ENCODE measurements around the gene NFIB.

Gene NFIB

DNA sequence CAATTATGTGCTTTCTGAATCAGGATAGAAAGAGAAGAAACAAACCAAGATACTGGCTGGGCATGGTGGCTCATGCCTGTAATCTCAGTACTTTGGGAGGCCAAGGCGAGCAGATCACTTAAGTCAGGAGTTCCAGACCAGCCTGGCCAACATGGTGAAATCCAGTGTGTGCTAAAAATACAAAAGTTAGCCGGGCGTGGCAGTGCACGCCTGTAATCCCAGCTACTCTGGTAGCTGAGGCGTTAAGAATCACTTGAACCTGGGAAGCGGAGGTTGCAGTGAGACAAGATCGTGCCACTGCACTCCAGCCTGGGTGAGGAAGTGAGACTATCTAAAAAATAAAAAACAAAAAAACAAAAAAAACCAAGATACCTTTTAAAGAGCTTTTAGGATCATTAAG lies 214.2 kb downstream of the NFIB start:
- no peak for DNase-seq (ENCODE audit: low read depth)

DNA sequence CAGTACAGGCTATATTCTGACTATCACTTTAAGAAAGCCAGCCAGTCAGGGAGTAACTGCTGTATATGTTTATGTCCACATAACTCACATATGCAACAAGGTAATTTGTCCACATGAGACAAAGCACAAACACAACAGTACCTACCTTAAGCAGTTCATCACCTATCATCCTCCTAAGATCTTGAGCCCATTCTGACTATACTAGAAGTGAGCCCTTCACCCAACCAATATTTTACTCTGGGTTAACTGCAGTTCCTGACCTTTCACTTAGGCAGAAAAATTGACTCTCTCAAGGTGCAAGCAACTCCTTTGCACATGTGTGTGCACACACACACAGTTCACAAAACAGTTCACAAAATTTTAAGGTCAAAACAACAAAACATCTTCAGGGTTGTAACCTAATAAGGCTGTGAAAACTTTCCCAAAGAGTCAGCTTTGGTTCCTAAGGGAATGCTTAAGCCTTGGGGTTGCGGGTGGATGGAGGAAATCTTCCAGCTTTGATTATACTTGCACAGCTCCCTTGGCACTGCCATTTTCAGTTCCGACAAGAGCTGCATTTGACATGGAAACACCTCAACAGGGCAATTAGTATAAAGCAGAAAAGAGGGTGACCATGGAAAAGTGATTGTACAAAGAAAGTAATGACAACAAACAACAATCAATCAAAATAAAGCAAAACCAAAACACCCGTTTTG lies 215.3 kb downstream of the NFIB start:
- DNase-seq (ENCODE audit: low read depth): no peak

DNA sequence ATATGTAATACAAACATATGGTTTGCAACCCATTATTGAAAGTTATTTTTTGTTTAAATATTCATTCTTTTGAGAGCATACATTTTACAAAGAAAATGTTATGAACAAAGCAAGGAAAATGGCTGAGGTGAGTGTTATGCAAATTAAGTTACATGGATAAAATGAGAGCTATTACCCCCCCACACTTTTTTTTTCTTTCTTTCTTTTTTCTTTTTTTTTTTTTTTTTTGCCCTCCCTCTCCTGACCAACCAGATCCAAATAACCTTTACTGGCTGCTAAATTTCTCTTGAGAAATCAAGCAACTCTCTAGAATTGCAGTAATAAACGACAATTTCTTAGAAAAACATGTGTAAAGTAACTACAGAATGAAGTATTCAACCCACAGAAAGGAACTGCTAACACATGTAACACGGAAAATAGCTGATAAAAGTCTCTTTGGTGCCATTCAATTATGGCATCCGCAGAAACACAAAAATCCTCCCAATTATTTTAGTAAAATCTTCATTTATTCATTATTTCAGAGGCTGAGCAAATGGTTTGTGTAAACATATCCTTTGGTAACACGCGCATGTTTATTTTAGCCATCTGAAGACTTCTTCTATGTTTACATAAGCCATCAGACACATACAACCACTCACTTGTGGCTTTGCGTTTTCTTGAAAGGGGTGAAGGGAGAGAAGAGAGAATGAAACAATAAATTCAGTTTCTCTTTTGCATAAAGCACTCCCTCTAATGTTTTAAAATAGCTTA lies 216.1 kb downstream of the NFIB start:
- DNase-seq (ENCODE audit: low read depth): no peak

GRCh38 chr9:14097215-14097614 lies 216.7 kb downstream of the NFIB start:
- DNase-seq (ENCODE audit: low read depth): no peak

DNA sequence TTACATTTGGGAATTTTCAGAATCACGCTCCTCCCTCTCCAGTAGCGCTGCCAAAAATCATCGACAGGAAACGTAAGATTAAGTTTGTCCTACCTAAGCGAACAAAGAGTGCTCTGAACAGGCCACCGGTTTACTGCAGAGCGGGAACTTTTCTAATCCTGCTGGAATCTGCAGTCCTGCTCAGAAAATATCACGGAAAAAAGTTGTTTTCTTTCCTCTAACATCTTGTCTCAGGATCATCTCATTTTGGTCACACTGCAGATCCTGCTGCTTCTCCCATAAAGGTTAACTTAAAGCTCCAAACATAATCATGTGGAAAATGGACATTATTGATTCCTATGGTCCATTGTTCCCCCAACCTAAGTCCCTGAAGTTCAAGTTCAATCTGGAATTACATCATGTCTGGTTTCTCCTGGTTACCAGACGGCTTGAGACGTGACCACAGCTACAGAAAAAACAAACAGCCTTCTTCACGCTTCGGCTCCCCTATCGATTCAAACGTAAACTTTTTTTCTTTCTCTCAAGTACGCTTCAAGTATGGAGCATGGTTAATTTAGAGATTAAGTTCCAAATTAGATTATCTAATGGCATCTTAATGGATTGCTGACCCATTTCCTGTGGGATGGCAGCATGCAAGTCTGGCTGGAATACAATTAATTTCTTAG lies 217.6 kb downstream of the NFIB start:
- DNase-seq (ENCODE audit: low read depth): no peak

DNA sequence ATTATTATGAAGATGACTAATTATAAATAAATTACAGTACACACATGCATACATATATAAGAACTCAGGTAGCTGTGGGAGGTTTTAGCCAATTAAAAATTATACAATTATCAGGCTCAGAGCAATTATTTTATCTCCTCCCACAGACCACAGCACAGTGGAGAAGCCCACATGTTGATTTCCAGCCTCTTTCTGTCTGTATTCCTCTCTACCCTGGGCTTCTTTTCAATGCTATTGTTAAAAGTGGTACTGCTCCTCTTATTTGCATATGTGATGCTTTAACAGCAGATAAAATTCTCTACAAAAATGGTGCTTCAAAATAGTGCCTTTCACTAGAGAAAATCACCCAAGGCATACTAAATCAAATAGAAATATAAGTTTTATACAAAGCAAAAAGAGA lies 218.7 kb downstream of the NFIB start:
- no peak for DNase-seq (ENCODE audit: low read depth)

DNA sequence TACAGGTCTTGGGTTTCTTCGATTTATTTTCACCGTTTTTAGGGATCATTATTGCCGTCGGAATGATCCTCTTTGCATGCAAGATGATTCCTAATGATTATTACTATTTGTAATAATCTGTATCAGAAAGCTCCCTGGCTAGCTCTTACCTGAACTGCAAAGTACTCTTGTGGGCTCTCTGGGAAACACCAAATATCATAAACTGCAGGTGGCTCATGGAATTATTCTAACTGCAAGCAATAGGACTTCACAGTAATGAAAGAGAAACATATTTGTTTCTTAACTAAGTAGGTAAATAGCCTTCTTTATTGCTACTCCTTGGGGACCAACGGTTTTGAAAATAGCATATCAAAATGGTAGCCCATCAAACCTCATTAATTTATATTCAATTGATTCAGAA lies 219.4 kb downstream of the NFIB start:
- DNase-seq (ENCODE audit: low read depth): no peak

GRCh38 chr9:14092344-14092743 lies 221.6 kb downstream of the NFIB start:
- DNase-seq (ENCODE audit: low read depth): no peak

DNA sequence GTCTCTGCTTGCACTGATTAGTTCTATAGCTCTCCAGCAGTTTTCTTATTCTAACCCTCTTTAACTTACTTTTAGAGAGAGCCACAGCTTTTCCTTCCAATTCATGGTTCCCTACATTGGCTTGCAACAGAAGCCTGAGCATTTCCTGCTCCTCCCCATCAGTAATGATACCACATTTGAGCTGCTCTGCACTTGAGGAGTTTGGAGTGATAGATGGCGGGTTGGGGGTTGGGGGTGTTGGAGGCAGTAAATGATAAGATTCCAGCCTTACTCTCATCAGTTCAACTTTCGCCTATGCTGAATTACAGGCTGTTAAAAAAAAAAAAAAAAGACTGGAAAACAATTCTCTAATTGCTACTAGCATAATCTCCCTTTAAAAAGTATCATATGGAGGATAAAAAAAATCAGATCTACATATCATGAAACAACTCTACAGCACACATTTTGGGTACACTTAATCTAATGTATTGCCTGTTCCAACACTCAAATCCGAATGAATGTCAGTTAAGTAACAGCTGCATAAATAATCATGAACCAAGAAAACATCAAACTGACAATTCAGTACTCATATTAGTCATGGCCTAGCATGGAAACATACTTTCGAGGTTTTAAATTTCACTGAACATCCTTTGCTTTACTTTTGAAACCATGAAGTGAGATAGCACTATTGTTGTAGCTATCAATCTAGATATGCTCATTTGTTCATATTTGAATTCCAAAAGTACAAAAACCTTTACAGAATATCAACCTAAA lies 224.7 kb downstream of the NFIB start:
- no peak for DNase-seq (ENCODE audit: low read depth)

DNA sequence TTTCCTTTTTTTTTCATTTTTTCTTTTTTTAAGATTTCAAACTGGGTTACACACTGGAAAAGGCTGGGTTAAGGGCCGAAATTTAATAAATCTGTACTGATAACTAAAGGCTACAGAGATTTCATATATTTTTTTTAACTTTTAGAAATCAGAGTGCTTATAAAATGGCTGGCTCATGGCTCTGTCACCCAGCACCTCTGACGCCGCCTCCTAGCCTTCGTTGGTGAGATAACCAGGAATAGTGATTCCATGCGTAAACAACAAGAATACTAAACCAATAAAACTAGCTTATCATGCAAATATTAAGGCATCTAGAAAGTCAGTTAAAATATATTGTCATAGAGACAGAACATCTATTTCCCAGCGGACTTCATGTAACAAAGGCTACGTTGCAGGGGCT lies 226.4 kb downstream of the NFIB start:
- DNase-seq (ENCODE audit: low read depth): no peak

- no peak for DNase-seq (ENCODE audit: low read depth)
Measured at GRCh38 chr9:14086495-14086894, 227.4 kb downstream of the NFIB start.

- DNase-seq (ENCODE audit: low read depth): no peak
Measured at GRCh38 chr9:14085810-14086209, 228.1 kb downstream of the NFIB start.

DNA sequence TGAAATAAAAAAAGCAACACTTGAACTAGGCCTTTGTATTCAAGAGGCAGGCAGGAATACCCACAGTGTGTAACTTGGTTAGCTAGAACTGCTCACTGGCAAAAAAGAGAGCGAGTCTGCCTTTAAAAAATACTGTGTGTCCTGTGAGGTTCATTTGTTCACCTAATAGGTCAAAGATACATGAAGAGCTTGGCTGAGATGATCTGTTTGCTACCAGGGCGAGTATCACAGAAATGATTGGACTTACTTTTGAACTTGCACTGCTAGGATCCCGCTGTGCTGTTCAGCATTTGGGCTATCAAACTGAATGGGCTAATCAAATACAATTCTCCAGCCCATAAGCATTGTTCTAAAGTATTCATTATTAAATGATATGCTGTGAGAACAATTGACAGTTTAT lies 229.1 kb downstream of the NFIB start:
- DNase-seq (ENCODE audit: low read depth): no peak

DNA sequence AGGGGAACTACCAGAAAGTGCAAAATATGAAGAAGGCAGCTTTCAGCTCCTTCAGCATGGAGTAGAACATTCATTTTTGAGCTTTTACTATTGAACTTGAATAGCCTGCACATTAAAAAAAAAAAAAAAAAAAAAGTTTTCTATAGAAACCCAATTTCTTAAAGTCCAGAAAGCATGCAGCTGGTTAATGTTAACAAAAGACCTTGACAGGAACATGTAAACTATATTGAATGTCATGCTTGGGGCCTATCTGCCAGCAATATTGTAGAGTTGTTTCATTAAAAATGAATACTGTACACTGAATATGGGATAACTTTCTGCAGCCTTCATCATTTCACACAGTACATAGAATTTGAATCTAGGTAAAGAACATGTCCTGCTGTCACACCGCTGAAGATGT lies 230.6 kb downstream of the NFIB start:
- DNase-seq (ENCODE audit: low read depth): no peak

DNA sequence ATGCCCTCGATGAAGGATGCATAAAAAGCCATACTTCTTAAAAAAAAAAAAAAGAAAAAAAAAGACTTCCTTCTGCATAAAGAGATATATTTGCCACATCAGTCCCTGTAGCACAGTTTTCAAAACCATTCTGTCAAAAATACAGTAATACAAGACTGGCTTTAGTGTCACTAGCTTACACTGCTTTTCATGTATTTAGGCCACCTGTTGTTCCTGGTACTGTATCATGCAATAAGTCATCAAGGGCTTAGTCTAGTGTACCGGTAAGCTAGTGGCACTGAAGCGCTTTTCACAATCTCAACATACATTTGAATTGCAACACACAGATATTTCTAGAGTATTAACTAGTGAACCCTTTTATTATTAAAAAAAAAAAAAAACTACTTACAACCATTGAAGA lies 231.2 kb downstream of the NFIB start:
- no peak for DNase-seq (ENCODE audit: low read depth)

GRCh38 chr9:14081745-14082144 lies 232.2 kb downstream of the NFIB start:
- DNase-seq (ENCODE audit: low read depth): no peak

DNA sequence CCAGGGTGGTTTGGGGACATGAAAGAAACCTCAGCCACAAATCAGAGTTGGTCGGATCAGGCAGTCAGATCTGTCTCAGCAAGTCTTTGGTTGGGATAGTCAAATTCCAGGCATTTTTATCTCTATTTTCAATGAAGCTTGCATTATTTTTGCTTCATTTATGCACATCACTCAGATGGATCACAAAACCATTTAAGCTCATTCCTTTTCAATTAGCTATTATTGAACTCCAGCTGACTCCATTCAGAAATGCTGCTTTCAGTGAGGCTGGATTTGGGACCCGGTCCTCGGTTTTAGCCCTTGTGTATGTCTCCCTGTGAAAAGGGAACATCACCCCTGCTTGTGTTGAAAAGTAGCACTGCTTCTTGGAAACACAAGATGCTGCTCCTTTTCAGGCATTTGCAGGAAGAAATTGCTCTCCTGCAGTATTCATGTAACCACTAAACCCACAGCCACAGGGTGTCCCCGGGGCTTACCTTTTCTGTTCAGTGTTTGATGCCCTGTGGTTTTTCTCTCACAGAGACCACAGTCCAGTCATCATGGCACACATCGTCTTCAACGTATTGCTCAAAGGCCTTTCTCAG lies 232.9 kb downstream of the NFIB start:
- DNase-seq (ENCODE audit: low read depth): no peak

- DNase-seq (ENCODE audit: low read depth): no peak
Measured at GRCh38 chr9:14079440-14079839, 234.5 kb downstream of the NFIB start.

DNA sequence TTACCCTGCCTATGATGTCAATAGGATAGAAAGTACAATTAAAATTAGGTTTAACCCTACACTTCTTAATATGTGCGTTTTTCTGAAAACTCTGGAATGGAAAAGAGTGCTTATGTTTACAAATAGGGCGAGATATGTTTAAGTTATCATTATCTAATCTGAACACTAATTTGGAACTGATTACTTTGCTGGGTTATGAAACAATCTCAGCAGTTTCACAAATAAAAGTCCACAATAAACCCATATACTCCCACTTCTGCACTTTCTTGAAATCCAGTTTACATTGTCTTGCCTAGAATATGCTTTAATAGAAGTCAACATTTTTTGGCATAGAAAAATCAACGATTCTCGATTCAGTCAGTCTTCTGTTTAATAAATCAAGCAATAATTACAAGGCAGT lies 236.3 kb downstream of the NFIB start:
- DNase-seq (ENCODE audit: low read depth): no peak

DNA sequence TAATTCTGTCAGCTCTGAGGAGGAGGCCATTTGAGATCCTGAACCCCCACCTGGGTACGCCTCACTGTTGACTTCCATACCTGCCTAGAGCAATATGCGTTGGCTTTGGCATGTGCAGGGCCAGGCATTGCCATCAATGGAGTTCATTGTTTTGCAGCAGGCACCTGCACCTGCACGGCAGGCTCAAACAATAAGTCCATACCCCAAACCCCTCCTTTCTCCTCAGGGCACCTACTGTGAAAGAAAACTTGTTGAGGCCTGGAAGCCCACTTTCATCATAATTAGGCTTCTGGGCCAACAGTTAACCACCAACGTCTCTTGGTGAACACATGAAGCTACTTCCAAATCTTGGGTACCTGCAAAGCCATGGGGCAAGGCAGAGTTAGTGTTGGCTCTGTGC lies 238.7 kb downstream of the NFIB start:
- DNase-seq (ENCODE audit: low read depth): no peak

GRCh38 chr9:14072850-14073249 lies 241.1 kb downstream of the NFIB start:
- no peak for DNase-seq (ENCODE audit: low read depth)

DNA sequence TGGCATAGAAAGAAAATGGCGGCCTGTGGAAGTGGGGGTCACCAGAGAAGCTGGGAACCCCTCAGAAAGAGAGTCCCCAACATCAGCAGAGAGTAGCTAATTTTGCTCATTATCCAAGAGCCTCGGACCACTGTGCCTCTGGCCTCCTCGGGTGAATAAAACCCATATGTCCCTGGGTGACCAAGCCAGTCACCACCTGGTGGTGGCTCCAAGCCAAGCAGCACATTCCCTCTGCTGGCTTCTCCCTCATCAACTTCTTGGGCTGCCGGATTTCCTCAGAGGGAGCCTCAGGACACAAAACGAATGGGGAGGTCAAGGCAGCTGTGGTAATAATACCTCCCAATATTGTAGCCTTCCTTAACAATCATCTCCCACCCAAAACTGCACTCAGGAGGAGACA lies 242.5 kb downstream of the NFIB start:
- no peak for DNase-seq (ENCODE audit: low read depth)
